ENCODE measurements around the gene UBFD1.

UBFD1 gene

DNA sequence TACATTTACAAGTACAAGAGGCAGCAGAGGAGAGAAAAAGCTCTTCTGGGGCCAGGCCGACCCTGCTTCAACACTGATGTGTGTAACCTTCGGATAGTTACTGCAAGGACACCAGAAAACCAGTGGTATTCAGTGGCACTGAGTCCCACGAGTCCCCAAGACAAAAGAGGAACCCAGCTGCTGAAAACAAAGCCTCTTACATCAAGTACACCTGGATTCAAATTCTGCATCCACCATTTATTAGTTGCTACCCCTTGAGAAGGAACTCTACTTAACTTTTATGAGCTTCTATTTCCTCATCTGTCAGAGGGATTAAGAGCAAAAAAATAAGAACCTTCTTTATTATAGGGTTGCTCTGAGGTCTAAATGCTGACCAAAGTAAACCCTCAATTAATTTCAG lies 3.0 kb upstream of the UBFD1 start:
- Histone ChIP-seq H3K36me3 (ENCODE audit: control insufficient read depth, low read depth, low read length) (peaks cover 35% of the 10 kb centered on the region), H3K27ac (ENCODE audit: low read length) (no peak overlapping the region), H3K27me3 (ENCODE audit: control insufficient read depth, insufficient read depth, low read length) (no peaks in the 10 kb centered on the region), H3K9me3 (ENCODE audit: control insufficient read depth, low read depth, low read length) (no peaks in the 10 kb centered on the region), H3K9ac (ENCODE audit: low read length) (no peak overlapping the region), H3K4me1 (ENCODE audit: control insufficient read depth, low read depth, low read length) (no peaks in the 10 kb centered on the region), H3K4me3 (ENCODE audit: low read length) (no peak overlapping the region)

GRCh38 chr16:23557779-23558702 lies 514 bp downstream of the UBFD1 start:
- peak overlapping the region; percentile 57 for H3K27ac ChIP-seq (ENCODE audit: low read length)
- H3K9me3 ChIP-seq (ENCODE audit: control insufficient read depth, low read depth, low read length), result no peaks in the 10 kb centered on the region
- no peaks in the 10 kb centered on the region for H3K27me3 ChIP-seq (ENCODE audit: control insufficient read depth, insufficient read depth, low read length)
- peak overlapping the region; percentile 73 for H3K4me3 ChIP-seq (ENCODE audit: low read length)
- H3K9ac ChIP-seq (ENCODE audit: low read length), result peak overlapping the region; percentile 84
- H3K36me3 ChIP-seq (ENCODE audit: control insufficient read depth, low read depth, low read length), result peaks cover 41% of the 10 kb centered on the region
- no peaks in the 10 kb centered on the region for H3K4me1 ChIP-seq (ENCODE audit: control insufficient read depth, low read depth, low read length)

DNA sequence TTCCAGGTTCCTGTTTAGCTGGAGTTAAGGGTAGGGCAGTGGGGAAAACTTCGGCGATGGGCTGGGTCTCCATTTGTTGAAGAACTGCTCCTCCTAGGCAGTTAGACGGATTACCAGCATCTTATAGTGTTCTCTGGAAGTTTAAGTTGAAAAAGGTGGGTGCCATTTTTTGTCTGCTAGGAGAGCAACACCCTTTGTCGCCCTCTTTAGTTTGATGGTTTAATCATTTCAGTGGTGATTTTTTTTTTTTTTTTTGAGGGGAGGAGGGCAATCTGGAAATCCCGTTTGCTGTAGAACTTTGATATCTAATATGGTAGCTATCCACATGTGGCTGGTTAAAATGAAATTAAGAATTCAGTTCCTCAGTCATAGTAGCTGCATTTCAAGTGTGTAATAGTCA lies 4.1 kb downstream of the UBFD1 start:
- H3K9me3 ChIP-seq (ENCODE audit: control insufficient read depth, low read depth, low read length), result no peaks in the 10 kb centered on the region
- H3K4me3 ChIP-seq (ENCODE audit: low read length), result no peak overlapping the region
- H3K27me3 ChIP-seq (ENCODE audit: control insufficient read depth, insufficient read depth, low read length), result no peaks in the 10 kb centered on the region
- H3K9ac ChIP-seq (ENCODE audit: low read length), result no peak overlapping the region
- no peak overlapping the region for H3K27ac ChIP-seq (ENCODE audit: low read length)
- H3K36me3 ChIP-seq (ENCODE audit: control insufficient read depth, low read depth, low read length), result peaks cover 64% of the 10 kb centered on the region
- H3K4me1 ChIP-seq (ENCODE audit: control insufficient read depth, low read depth, low read length), result no peaks in the 10 kb centered on the region

- no peaks in the 10 kb centered on the region for H3K4me1 ChIP-seq (ENCODE audit: control insufficient read depth, low read depth, low read length)
- no peaks in the 10 kb centered on the region for H3K27me3 ChIP-seq (ENCODE audit: control insufficient read depth, insufficient read depth, low read length)
- no peak overlapping the region for H3K4me3 ChIP-seq (ENCODE audit: low read length)
- no peaks in the 10 kb centered on the region for H3K9me3 ChIP-seq (ENCODE audit: control insufficient read depth, low read depth, low read length)
- H3K9ac ChIP-seq (ENCODE audit: low read length), result no peak overlapping the region
- peaks cover 73% of the 10 kb centered on the region for H3K36me3 ChIP-seq (ENCODE audit: control insufficient read depth, low read depth, low read length)
- no peak overlapping the region for H3K27ac ChIP-seq (ENCODE audit: low read length)
These were observed 5.0 kb downstream of the UBFD1 start for GRCh38 chr16:23562505-23562904.

DNA sequence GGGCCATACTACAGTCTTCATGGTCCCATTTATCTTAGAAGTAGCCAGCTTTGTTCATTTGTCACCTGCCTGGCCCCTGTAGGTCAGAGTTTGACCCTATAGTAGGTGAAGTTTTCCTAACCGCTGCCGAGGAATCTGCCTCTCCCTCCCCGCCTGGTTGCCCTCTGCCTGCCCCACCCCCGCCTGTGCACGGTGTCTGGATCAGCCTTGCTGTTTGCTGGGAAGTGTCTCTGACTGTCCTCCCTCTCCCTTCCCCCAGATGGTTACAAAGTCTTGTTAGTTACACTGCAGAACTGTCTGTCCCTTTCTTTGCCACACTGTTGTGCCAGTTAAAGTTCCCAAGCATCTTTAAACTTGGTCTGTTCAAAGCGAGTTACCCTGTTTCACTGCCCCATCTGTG lies 5.7 kb downstream of the UBFD1 start:
- Histone ChIP-seq H3K4me3 (ENCODE audit: low read length) (no peak overlapping the region), H3K27me3 (ENCODE audit: control insufficient read depth, insufficient read depth, low read length) (no peaks in the 10 kb centered on the region), H3K27ac (ENCODE audit: low read length) (no peak overlapping the region), H3K9ac (ENCODE audit: low read length) (no peak overlapping the region), H3K9me3 (ENCODE audit: control insufficient read depth, low read depth, low read length) (no peaks in the 10 kb centered on the region), H3K4me1 (ENCODE audit: control insufficient read depth, low read depth, low read length) (no peaks in the 10 kb centered on the region), H3K36me3 (ENCODE audit: control insufficient read depth, low read depth, low read length) (peaks cover 77% of the 10 kb centered on the region)

DNA sequence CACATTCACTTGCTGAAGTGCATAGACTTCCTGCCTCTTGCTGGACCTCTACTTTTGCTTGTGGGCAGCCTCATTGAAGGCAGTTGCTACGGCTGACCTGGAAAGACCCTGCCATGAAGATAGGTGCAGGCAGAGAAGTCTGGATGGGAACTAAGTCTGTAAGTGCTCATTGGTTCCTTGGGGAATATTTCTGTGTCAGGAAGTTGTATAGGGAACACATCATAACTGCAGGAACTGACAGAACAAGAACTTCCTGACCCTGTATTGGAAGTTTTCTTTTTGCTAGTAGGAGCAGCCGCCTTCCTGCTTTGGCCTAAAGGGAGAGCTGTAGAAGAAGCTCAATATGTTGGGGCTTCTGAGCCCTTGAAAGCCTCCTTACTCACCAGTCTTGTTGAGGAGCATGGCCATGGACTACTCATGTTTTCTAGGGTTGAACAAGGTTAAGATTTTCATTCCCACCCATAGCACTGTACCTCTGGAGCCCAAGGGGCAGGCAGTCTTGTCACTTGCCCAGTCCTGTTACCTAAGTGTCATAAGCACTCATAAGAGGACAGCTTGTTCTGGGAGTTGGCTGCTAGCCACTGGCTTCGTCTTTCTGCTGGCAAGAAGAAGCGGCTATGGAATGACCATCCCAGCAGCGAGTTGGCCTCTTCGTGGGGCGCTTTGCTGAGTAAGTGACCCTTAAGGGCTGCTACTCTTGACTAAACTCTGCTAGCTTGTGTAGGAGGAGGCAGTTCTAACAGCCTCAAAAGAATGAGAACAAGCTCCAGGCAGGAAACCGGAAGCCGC lies 7.2 kb downstream of the UBFD1 start:
- H3K27me3 ChIP-seq (ENCODE audit: control insufficient read depth, insufficient read depth, low read length), result no peaks in the 10 kb centered on the region
- peaks cover 77% of the 10 kb centered on the region for H3K36me3 ChIP-seq (ENCODE audit: control insufficient read depth, low read depth, low read length)
- no peak overlapping the region for H3K4me3 ChIP-seq (ENCODE audit: low read length)
- no peaks in the 10 kb centered on the region for H3K4me1 ChIP-seq (ENCODE audit: control insufficient read depth, low read depth, low read length)
- H3K9me3 ChIP-seq (ENCODE audit: control insufficient read depth, low read depth, low read length), result no peaks in the 10 kb centered on the region
- no peak overlapping the region for H3K9ac ChIP-seq (ENCODE audit: low read length)
- H3K27ac ChIP-seq (ENCODE audit: low read length), result no peak overlapping the region

GRCh38 chr16:23566724-23567123 lies 9.2 kb downstream of the UBFD1 start:
- H3K36me3 ChIP-seq (ENCODE audit: control insufficient read depth, low read depth, low read length), result peaks cover 80% of the 10 kb centered on the region
- H3K4me3 ChIP-seq (ENCODE audit: low read length), result no peak overlapping the region
- no peaks in the 10 kb centered on the region for H3K27me3 ChIP-seq (ENCODE audit: control insufficient read depth, insufficient read depth, low read length)
- H3K9me3 ChIP-seq (ENCODE audit: control insufficient read depth, low read depth, low read length), result no peaks in the 10 kb centered on the region
- H3K9ac ChIP-seq (ENCODE audit: low read length), result no peak overlapping the region
- H3K4me1 ChIP-seq (ENCODE audit: control insufficient read depth, low read depth, low read length), result no peaks in the 10 kb centered on the region
- H3K27ac ChIP-seq (ENCODE audit: low read length), result no peak overlapping the region

DNA sequence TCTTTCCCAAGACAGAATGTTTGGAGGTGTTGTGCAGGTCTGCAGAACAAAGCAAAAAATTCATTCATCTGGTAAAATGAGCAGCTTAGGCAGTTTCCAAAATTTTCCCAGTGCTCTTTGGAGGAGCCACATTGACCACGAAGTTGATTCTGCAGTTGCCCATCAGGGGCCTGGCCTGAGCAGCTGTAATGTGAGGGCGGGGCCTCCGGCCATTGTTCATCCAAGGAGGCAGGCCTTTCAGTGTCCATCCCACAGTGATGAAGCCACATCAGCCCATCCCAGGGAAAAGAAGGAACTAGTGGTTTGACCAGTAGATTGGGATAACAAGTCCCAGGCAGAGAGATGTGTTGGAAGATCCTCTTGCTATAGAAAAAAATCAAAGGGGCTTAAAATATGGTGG lies 10.1 kb downstream of the UBFD1 start:
- Histone ChIP-seq H3K27ac (ENCODE audit: low read length) (no peak overlapping the region), H3K9me3 (ENCODE audit: control insufficient read depth, low read depth, low read length) (no peaks in the 10 kb centered on the region), H3K27me3 (ENCODE audit: control insufficient read depth, insufficient read depth, low read length) (no peaks in the 10 kb centered on the region), H3K4me3 (ENCODE audit: low read length) (no peak overlapping the region), H3K36me3 (ENCODE audit: control insufficient read depth, low read depth, low read length) (peaks cover 78% of the 10 kb centered on the region), H3K9ac (ENCODE audit: low read length) (no peak overlapping the region), H3K4me1 (ENCODE audit: control insufficient read depth, low read depth, low read length) (no peaks in the 10 kb centered on the region)

DNA sequence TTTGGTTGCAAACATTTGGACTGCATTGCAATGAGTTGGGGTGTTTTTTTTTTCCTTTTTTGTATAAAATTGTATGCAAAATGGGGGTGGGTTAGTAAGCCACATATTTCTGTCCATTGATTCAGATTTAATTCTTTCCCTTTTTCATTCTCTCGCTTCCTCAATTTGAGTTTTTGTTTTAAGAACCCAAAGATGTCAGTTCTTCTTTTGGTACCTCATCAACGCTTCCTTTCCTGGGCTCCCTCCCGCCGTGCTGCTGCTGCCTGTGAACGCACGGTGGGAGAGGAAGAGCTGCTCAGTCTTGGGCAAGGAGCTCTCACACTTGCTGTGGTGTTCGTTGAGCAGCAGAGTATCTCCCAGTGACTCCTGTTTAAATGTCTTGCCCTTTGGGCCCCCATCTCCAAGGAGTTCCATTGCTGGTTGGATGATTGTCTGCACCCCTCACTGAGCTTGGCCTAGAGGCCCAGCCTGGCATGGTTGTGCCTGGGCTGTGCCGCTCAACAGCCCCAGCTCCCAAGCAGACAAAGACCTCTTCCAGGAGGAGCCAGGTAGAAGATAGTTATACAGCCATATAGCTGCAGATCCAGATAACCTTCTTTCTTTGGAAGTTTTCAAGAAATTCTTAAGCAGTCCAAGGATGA lies 13.6 kb downstream of the UBFD1 start:
- Histone ChIP-seq H3K36me3 (ENCODE audit: control insufficient read depth, low read depth, low read length) (peaks cover 57% of the 10 kb centered on the region), H3K4me1 (ENCODE audit: control insufficient read depth, low read depth, low read length) (no peaks in the 10 kb centered on the region), H3K27me3 (ENCODE audit: control insufficient read depth, insufficient read depth, low read length) (no peaks in the 10 kb centered on the region), H3K27ac (ENCODE audit: low read length) (no peak overlapping the region), H3K4me3 (ENCODE audit: low read length) (no peak overlapping the region), H3K9ac (ENCODE audit: low read length) (no peak overlapping the region), H3K9me3 (ENCODE audit: control insufficient read depth, low read depth, low read length) (no peaks in the 10 kb centered on the region)

DNA sequence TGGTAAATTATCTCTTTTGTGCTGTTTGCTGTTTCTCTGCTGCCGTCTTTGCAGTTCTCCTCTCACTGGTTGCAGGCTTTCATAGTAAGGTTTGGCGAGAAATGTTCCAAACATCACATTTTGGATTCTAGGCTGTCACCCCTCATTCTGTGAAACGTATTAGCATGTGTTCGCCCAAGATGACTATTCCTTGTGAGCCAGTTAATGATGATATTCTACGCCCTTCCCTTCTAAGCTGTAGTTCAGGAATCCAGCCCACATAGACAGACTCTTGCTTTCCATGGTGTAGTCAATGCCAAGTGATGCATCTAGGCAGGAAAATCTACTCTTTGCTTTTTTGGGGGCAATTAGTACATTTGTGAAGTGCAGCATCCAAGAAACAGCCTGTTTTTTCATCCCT lies 14.4 kb downstream of the UBFD1 start:
- H3K27ac ChIP-seq (ENCODE audit: low read length), result no peak overlapping the region
- no peaks in the 10 kb centered on the region for H3K27me3 ChIP-seq (ENCODE audit: control insufficient read depth, insufficient read depth, low read length)
- H3K4me1 ChIP-seq (ENCODE audit: control insufficient read depth, low read depth, low read length), result no peaks in the 10 kb centered on the region
- no peaks in the 10 kb centered on the region for H3K9me3 ChIP-seq (ENCODE audit: control insufficient read depth, low read depth, low read length)
- peaks cover 52% of the 10 kb centered on the region for H3K36me3 ChIP-seq (ENCODE audit: control insufficient read depth, low read depth, low read length)
- H3K9ac ChIP-seq (ENCODE audit: low read length), result no peak overlapping the region
- no peak overlapping the region for H3K4me3 ChIP-seq (ENCODE audit: low read length)

- Histone ChIP-seq H3K4me1 (ENCODE audit: control insufficient read depth, low read depth, low read length) (no peaks in the 10 kb centered on the region), H3K36me3 (ENCODE audit: control insufficient read depth, low read depth, low read length) (peaks cover 47% of the 10 kb centered on the region), H3K9me3 (ENCODE audit: control insufficient read depth, low read depth, low read length) (no peaks in the 10 kb centered on the region), H3K4me3 (ENCODE audit: low read length) (no peak overlapping the region), H3K27me3 (ENCODE audit: control insufficient read depth, insufficient read depth, low read length) (no peaks in the 10 kb centered on the region), H3K27ac (ENCODE audit: low read length) (no peak overlapping the region), H3K9ac (ENCODE audit: low read length) (no peak overlapping the region)
These were observed 14.9 kb downstream of the UBFD1 start for GRCh38 chr16:23572394-23572793.
